NCI-H1417 treated with DMSO at 0.1 percent for 48 hours (cell line): ENCODE measurements around the gene CLIC5.

Experiments
- DNase-seq: peaks from one replicate; lab custom pipeline; 2025; lab: John Stamatoyannopoulos, UW

CLIC5 gene

GRCh38 chr6:45892196-45892595, 123.5 kb downstream of the CLIC5 start:
- DNase-seq, result no peak

DNA sequence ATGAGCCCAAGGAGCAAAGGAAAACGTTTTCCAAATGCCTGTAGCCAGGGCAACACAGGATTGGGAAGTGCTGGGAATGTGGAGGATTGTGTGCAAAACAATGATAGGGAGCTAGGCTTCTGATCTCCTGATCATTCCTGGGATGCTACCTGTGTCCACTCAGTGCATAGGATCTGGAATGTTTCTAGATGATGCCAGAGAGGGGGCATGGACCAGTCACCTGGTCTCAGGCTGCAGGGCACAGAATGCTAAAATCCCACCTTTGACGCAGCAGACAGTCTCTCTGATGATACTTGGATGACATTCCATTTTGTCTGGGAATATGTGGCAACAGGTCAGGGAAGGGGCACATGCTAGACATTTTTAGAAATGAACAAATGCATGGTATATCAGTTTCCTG, 128.9 kb downstream of the CLIC5 start:
- DNase-seq, result no peak

GRCh38 chr6:45884336-45884735, 131.3 kb downstream of the CLIC5 start:
- DNase-seq, result no peak

- DNase-seq, result no peak
Observed at GRCh38 chr6:45882671-45883070, 133.0 kb downstream of the CLIC5 start.

- no peak for DNase-seq
Observed at GRCh38 chr6:45881705-45882467, 133.8 kb downstream of the CLIC5 start.

DNA sequence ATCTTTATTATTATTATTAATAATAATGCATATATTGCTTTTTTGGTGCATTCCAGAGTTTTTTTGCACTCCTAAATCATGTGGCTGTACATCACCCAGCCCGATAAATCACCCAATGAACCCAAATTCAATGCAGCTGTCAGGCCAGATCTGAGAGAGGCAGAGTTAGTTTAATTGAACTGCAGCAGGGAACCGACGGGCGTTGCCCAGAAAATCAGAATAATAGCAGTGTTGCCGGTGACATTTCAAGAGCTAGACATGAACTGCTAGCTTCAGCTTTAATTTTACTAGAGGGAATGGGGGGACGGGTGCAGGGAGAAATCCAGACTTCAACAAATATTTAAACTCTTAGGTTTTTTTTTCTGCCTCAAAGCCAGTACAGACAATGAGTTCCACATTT, 135.0 kb downstream of the CLIC5 start:
- no peak for DNase-seq

DNA sequence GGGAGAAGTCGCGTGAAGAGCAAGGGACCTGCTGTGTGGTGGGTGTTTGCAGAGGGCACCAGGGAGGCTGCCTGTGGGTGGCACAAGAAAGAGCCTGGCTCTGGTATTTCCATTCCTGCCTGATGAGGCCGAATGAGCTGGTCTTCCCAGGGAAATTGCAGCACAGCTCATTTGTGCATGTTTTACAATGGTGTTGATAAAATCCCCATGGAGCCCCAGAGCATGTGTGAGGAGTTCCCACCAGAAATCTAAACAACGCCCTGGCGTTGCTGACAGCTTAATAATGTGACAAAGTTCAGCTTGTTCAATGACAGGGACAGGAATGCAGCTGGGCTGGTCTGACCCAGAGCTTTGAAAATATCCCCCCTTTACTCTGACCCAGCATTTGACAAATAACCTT, 135.5 kb downstream of the CLIC5 start:
- no peak for DNase-seq

GRCh38 chr6:45877970-45878590, 137.6 kb downstream of the CLIC5 start:
- no peak for DNase-seq

- no peak for DNase-seq
Observed at GRCh38 chr6:45872827-45873365, 142.8 kb downstream of the CLIC5 start.

- no peak for DNase-seq
Observed at GRCh38 chr6:45870531-45870930, 145.1 kb downstream of the CLIC5 start.

DNA sequence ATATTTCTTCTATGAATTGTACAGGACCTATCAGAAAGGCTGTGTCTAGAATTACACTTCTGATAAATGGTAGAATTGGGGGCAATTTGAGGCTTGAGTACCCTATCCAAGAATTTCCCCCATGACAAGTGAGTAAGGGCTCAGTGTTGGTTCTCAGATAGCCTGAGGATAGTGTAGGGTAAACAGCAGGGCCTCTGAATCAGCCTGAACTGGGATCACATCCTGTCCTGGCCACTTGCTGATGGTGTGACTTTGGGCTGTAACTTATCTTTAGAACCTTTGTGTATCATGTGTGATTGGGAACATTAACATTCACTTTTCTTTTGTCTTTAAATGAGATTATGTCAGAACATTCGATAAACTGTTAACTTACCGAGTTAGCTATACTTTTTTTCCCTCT, 151.0 kb downstream of the CLIC5 start:
- DNase-seq, result no peak

GRCh38 chr6:45858691-45859090, 157.0 kb downstream of the CLIC5 start:
- DNase-seq, result no peak

GRCh38 chr6:45857827-45858226, 157.8 kb downstream of the CLIC5 start:
- DNase-seq, result no peak

DNA sequence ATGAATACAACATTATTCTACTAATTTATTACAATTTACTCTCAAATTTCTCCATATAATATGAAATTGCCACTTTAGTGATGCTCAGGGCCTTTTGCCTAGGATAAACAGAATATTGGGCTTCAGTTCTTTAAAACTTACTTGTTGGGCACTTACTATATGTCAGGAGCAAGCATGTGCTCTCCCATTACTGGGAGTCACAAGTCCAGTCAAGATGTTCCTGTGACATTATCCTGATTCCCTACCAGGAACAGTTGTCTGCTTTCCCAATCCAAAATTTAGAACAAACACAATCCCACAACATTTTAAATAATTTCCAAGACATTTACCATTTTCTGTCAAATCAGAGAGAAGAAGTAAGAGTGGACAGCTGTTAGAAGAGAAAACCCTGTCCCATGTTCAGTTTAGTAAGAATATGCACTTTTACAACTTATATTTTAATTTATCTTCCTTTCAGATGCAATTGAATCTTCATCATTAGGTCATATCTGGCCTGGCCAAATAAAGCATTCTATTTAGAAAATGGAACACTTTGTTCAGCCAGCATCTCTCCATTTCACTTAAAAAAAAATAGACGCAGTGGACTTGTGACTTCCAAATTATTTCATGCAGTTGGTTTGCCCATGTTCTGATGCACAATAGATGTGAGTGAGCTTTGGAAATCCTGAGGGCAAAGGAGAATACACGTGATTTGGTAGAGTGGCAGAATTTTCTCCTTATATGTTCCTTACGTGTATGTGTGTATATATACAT, 159.8 kb downstream of the CLIC5 start:
- DNase-seq, result no peak

DNA sequence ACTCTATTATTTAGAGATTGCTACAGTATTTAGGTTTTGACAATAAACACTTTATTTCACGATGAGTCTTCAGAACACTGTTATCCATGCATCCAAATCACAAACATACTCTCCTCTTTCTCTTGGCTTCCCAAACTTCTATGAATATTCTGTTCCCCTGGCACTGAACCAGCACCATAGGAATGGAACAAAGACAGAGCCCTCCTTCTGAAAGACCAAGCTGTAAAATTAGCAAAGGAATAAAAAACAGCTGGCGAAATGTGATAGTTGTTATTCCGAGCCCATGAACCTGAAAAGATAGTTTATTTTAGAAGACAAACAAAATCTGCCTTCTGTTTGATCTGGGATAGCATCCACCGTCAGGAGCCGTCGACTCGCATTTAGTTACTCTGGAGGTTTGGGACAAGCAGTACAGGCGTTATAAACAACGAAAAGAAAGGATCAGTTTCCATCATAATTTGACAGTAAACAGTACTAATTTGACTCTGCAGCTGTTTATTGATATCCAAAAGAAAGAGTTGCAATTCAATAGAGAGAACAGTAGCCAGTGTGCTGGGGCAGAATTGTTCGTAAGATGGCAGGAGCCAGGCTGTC, 161.4 kb downstream of the CLIC5 start:
- DNase-seq, result no peak

DNA sequence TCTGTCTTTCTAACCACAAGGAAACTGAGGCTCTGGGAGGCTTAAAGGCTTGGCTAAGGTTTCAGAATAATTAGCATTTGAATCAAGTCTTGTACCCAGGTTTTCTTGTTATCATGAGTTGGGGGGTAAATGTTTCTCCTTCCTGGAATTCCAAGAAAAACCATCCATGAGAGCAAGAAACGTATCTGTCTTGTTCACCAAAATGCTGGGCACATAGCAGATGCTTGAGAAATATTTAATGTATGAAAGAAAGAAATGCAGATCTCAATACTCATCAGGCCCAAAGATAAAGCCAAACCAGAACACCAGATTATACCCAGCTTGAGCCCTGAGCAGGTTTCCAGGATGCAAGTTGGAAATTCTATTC, 164.6 kb downstream of the CLIC5 start:
- no peak for DNase-seq

- DNase-seq, result no peak
Observed at GRCh38 chr6:45850378-45851033, 165.2 kb downstream of the CLIC5 start.

DNA sequence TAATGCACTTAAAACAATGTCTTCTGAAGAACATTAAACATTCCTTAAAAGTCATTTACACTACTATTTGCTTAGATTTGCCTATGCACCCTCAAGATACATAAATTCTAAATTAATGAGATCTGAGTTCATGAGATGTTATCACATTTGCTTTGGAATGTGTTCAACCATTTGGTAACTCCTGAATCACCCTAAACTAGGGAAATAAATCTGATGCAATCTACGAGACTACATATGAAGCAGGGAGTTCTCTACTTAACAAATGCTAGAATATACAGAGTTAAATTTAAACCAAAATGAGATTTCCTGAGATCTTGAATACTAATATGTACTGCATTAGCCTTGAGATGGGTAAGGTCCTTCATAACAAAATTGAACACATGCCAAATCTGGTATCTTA, 170.1 kb downstream of the CLIC5 start:
- DNase-seq, result no peak

DNA sequence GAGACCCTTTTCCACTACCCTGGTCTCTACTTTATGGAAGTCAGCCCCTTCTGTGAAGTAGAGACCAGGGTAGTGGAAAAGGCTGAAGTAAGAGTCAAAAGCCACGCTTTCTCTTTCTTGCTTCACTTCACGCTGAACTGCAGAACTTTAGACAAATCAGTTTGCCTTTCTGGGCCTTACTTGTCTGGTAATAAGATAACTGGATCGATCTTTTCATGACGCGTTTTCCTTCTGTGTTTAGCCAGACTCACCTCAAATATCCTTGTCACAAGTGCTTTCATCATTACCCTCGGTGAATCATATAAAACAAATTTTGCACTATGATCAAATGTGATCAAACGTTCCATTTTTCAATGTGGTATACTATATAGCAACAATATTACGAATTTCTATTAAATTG, 170.7 kb downstream of the CLIC5 start:
- no peak for DNase-seq

- no peak for DNase-seq
Observed at GRCh38 chr6:45843848-45844521, 171.7 kb downstream of the CLIC5 start.

- DNase-seq, result no peak
Observed at GRCh38 chr6:45841062-45841461, 174.6 kb downstream of the CLIC5 start.
